Right lobe of liver (tissue), 4 donors: Measurements from ENCODE around the gene GABRA4.

Experiments used
- POLR2A ChIP-seq: fragments of 450-650 bp; IDR thresholded peaks from one replicate; pipeline ENCODE4 v1.6.1; 2017; ENCODE audit warnings: antibody characterized with exemption, mild to moderate bottlenecking
- TF ChIP-seq, protein P1 (sequence below), 4 donors: fragments of 200-600 bp in 3 of 4; fragments of 450-650 bp in 1 of 4; IDR thresholded peaks; one replicate each; pipeline versions ENCODE4 v1.5.1 to v1.8.0; 2016 to 2022; ENCODE audit warnings: antibody characterized with exemption in 4 of 4, mild to moderate bottlenecking in 2 of 4
- donor health status: DM: no; HTN: no; CAD: no.
- donor health status: DM: no; HTN: no; CAD: no.
- donor health status: DM: no; HTN: yes; CAD: no.

GRCh38 chr4:47031011-47031678 is 37.8 kb upstream of the GABRA4 start, which contains the start of gene GABRB1:
- TF ChIP-seq, protein P1, sequence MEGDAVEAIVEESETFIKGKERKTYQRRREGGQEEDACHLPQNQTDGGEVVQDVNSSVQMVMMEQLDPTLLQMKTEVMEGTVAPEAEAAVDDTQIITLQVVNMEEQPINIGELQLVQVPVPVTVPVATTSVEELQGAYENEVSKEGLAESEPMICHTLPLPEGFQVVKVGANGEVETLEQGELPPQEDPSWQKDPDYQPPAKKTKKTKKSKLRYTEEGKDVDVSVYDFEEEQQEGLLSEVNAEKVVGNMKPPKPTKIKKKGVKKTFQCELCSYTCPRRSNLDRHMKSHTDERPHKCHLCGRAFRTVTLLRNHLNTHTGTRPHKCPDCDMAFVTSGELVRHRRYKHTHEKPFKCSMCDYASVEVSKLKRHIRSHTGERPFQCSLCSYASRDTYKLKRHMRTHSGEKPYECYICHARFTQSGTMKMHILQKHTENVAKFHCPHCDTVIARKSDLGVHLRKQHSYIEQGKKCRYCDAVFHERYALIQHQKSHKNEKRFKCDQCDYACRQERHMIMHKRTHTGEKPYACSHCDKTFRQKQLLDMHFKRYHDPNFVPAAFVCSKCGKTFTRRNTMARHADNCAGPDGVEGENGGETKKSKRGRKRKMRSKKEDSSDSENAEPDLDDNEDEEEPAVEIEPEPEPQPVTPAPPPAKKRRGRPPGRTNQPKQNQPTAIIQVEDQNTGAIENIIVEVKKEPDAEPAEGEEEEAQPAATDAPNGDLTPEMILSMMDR (IDR thresholded peaks at IDR 0.05) = no peak
- no peak for TF ChIP-seq POLR2A
